Measurements from ENCODE around the gene PFN2.
"Not testable (repeated sequence)": the region's sequence is repeated elsewhere in the genome, so short reads cannot be mapped to it uniquely, and the experiment has no call there.

PFN2 gene, protein sequence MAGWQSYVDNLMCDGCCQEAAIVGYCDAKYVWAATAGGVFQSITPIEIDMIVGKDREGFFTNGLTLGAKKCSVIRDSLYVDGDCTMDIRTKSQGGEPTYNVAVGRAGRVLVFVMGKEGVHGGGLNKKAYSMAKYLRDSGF

DNA sequence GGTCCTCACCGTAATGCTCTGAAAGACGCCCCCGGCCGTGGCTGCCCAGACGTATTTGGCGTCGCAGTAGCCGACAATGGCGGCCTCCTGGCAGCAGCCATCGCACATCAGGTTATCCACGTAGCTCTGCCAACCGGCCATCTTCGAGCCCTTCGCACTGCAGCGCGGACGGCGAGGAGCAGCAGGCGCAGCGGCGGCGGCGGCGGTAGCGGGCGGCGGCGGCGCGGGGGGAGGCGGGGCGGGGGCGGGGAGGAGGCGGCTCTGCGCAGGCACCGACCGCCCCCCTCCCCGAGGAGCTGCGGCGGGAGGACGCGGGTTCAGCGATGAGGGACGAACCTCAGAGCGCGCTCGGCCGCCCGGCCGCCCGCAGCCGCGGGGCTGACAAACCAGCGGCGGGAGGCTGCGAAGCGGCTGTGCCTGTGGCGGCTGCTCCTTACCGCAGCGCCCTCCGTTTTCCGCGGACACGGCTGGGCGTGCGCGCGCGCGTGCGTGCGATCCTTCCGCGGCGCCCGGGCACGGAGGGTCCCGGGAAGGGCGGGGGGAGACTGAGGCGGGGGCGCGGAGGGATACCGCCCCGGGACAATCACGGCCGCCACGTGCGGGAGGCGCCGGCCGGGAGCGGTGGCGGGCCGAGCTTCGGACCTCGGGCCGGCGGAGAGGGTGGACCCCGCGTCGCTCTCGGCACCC is at the start of gene PFN2:
Gene PFN2, minus strand, starts transcription at position 180 of the 687 bp plus-strand sequence. Its CDS starts 39 bp downstream, at position 141.
- DNase-seq, result peak; percentile 85

DNA sequence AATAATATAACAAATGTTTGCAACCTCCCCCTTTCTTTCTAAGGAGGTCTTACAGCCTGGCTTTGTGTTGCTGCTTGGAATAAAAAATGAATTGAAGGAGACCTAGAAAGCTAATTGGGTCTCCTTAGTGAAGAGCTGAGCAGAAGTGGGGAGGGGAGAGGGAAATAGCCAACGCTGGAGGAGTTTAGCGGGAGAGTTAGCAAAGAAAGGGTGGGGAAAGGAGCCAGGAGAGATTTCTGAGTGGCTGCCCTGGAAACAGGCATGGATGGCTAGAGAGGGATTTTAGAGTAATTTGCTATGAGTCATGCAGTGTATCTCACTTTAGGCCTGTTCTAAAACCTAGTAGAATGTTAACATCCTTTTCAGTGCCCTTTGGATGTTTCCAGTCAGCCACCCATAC is 45.2 kb upstream of the PFN2 start:
- no peak for DNase-seq

DNA sequence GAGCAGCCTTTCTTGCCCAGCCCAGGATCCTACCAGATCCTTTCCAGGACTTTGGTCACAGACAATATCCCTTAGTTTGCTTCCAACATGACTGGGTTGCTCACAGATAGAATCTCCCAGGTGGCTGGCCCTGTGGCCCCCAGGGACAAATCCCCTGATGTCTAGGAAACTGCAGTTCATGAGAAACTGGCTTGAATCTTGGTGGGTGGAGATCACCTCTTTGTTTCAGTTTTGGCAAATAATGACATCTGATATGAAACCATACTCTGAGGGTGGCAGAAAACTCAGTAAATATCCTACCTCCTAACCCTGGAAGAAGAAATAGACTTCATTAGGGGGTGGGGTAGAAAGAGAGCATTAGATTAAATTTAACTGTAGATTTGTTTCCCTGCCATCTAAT is 44.1 kb upstream of the PFN2 start:
- DNase-seq, result no peak

DNA sequence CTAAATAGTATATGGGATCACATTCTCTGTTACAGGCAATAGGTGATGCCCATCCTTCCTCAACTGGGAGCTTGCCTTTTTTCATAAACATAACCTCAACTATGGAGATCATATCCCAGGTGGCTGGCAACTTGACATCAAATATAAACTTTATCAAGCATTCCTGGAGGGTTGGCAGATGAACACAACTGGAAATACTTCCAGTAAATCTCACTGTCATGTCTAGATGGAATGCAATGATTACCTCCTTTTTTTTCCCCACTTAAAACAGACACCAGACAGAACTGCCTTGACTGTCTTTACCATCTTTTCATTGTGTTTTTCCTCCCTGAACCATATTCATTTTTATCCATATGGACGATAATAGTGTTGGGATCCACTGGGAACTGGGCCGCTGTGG is 43.1 kb upstream of the PFN2 start:
- no peak for DNase-seq

DNA sequence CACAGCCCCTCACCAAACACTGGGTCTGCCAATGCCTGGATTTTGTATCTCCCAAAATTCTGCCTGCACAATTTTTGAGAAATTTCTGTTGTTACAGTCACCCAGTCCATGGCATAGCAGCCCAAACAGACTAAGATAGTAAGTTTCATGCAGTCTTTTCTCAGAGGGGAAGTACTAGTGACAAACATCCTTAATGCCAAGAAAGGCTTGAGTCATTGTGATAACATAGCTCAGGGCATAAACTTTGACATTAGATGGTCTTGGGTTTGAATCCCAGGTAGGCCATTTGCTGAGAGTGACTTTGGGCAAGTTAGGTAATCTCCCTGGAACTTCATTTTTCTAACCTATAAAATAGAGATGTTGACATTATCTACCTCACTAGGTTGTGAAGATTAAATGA is 36.1 kb upstream of the PFN2 start:
- DNase-seq, result no peak

DNA sequence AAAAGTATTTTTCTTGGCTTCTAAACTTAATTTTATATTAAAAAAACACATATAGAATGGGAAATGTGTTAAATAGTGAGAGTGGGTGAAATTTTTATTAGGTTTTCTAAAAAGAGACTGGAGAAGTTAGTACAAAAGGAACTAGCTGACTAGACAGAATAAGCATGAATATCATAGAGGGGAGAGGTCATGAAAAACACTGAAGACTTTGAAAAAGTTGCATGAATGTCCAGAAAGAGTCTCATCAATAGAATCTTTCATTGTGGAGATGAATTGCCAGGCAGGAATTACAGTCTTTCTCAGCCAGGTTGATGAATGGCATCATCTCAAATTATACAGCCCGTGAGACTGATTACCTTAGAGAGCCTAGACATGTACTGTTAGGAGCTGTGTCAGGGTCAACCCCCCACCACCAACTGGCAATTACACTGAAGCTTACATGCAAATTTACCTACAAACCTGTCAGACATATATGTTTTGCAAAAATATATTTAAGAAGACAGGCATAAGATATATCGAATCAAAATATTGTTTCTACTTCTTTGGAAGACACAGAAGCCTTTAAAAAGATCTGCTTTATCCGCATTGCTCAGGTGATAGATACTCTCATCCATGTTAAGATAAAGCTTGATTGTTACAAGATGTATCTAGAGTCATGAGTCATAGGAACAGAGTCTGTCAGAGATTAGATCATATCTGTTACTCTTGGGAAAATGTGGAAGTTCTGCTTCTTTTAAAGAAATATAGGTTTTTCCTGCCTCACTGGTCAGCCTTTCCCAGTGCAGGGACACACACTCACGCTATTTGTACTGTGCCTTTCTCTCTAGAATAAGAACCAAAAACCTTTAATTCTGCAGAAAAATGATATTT is 34.8 kb upstream of the PFN2 start:
- DNase-seq, result peak; percentile 62

DNA sequence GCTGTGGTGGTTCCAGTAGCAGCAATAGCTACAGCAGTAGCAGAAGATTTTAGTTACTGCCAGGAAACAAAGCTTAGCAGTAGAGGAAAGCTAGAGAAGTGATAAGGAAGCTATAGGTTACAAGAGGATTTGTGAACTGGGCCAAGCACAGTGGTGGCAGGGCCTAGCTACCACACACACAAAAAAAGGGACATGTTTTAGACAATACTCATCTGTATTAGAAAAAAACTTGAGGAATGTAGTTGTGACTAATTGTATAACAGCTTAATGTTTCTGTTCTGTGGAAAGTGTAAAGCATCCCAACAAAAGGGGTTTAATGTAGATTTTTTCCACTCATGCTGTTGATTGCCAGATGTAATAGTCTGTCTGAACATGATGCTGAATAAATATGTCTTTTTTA is 29.9 kb upstream of the PFN2 start:
- DNase-seq, result peak; percentile 39

DNA sequence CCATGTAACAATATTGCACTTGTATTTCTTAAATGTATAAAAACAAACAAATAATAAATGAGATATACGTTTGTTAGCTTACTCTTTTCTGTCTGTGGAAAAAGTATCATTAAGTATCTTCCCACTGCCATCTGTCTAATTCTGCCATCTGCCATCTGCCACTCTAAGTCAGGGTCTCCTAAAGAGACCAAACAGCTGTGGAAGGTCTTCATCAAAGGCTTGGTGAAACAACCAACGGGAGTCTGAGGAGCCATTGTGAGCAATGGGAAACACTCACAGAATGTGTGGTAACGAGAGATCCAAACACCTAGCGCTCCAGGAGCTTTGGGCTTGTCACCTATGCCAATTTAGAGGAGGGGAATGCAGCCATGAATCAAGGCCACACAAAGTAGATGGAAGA is 28.7 kb upstream of the PFN2 start:
- DNase-seq, result no peak

DNA sequence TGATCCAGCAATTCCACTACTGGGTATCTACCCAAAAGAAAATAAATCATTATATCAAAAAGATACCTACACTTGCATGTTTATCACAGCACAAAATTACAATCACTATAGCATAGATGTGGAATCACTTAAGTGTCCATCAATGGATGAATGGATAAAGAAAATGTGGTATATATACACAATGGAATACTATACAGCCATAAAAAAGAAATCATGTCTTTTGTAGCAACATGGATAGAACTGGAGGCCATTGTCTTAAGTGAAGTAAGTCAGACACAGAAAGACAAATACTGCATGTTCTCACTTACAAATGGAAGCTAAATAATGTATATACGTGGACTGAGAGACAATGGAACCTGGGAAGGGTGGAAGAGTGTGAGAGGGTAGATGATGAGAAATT is 28.3 kb upstream of the PFN2 start:
- no peak for DNase-seq

DNA sequence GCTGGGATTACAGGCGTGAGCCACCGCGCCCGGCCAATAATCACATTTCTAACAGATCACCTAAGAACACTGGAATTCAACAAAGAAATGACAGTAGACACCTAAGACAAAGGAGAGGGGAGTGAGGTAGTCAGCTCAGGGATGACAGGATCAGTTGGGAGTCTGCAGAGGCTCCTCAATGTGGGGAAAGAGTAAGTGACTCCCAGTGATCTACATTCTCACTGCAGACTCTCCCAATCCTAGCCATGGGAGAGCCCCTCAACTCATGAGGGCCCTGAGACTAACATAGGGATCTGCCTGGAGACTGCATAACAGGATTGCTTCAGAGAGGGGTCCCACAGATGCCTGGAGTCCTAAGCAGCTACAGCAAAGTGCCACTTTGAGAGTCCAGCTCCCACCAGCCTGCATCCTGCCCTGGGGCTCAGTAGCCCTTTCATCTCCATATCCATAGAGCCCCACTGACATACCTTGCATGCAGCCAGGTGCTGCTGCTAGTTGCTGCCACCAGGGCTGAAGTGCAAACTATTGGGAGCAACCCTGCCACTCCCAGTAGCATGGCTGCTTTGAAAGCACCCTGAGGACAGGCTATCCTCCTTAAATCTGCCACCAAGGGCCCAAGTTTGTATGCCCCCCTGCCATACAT is 21.8 kb upstream of the PFN2 start:
- no peak for DNase-seq

DNA sequence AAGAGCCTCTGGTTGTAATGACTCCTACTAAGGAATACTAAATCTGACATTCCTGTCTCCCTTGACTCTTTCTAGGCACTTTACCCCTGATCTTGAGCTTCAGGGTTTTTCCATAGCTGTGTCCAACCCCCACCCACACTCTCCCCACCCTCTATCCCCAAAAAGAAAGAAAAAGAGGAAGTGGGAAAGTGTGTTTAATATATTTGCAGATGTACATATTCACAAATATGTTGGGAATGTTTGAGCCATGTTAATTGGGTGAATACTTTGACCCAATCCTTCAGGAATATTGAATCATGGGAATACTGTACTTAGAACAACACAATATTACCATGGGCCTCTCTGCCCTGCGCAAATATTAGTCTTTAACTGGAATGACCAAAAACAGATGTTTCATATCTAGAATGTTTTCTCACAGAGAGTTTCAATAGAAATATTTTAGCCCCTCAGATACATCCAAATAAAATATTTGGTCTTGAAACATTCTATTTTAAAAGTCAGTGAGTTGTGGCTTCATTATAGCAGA is 19.8 kb upstream of the PFN2 start:
- DNase-seq, result peak; percentile 79

DNA sequence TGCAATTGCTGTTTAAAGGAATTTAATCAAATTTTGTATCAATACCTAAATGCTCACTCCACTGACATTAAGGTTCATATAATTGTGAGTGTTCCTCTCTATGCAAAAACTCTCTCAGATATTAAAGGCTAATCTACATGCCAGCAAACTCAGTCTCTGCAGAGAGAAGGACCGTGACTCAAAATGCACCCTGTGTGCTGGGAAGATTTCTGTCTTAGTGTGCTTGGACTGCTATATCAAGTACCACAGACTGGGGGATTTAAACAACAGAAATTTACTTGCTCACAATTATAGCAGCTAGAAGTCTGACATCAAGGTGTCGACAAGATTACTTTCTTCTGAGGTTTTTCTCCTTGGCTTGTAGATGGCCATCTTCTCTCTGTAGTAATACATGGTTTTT is 18.6 kb upstream of the PFN2 start:
- DNase-seq, result no peak

DNA sequence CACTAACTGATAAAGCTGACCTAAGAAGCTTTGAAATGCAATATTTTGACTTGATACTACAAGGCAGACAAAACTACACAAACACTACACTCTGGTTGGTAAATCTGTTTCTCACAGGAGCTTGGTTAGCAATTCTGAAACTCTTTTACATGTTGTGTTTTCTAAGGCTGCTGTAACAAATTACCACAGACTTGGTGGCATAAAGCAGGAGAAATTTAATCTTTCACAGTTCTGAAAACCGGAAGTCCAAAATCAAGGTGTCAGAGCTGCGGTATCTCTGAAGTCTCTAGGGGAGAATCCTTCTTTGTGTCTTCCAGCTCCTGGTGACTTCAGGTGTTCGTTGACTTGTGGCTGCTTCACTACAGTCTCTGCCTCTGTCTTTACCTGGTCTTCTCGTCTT is 12.9 kb upstream of the PFN2 start:
- no peak for DNase-seq

DNA sequence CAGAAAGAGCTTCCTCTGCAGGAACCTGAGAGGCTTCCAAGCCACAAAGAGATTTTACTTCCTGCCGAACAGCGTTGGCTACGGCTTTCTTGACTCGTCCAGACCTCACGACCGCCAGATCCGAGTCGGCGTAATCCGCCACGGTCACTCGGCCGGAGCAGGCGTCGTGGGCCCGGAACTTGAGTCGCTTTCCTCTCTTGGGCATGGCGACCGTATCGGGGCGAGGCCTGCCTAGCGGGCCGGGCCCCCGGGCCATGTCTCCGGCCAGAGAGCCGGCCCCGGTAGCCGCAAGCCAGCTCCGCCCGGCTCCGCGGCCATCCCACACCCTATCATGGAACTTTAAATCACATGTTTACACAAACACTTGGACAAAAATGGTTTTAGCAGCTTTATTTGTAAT is 12.4 kb upstream of the PFN2 start:
- not testable (repeated sequence) for DNase-seq

DNA sequence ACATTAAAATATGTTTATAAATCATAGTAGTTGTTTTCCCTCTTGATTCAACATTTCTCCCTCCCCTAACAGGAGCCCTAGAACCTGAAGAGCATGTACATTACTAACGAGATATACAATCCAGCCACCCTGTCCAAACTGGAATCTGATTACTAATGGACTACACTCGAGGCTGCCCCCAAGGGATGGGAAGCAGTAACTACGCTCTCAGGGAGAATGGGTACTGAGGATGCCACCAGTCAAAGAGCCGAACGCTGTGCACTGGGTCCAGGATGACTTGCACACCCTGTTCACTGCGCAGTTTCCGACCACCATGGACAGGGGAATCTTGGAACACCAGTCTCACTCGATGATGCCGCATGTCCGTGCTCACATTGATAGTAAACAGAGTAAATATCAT is 11.3 kb upstream of the PFN2 start:
- DNase-seq, result not testable (repeated sequence)

DNA sequence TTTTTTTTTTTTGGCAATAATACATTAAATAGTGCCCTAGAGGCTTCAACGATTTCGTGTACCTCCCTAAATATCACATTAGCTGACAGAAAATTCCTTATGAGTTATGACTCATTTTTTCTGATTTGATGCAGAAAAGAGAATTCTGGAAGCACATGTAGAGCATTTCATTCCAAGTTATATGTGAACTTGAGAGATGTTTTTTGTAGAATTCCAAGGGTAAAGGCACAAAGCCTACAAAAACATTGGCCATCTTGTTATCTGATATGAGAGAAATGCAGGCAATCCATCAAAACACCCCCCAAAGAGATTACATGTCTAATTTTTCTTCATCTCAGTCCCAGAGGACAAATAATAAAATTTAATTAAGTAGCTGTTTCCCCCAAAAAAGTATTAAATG is 6.7 kb upstream of the PFN2 start:
- peak; percentile 70 for DNase-seq

DNA sequence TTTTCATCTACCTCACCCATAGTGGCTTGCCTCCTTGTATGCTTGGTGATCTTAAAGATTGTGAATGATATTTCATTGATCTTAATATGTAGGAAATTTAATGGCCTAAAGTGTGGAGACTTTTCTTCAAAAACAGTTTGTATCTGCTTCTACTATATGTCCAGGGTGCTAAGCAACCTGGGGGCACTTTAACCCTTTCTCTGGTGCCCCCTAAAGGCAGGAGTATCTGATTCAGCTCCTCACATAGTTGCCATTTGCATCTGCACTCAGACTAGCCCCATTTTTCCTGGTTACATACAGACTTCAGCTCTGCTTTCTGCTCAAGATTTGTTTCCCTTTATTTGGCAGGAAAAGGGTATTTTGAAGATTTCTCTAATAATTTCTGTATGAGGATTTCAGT is 5.2 kb upstream of the PFN2 start:
- DNase-seq, result no peak

DNA sequence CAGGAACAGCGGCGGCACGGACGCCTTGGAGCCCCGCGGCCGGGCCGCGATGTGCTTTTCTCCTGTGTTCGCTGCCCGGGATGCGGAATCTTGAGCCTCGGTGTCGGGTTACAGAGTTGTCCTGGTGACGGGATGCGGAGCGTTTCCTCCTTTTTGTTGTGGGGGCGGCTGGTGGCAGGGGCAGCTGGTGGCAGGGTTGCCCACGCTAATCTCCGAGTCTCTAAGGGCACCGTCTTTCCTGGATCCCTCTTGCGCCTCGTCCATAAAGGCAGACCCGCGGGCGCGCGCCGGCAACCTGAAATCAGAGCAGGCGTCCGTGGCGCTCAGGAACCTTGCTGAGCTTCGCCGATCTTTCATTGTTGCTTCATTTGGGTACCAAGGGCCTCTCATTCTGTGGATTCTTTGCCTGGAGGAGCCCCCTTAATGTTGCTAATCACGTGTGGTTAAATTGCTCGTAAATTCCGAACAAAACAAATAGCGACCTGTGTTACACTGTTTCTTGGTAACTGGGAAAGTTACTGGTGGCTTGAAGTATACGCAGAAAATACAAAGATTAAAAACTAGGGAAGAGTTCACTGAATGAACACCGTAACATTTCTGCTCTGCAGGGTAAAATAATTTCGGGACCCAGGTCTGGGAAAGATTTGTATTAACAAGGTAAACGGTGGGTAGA is 844 bp upstream of the PFN2 start:
- DNase-seq, result no peak

DNA sequence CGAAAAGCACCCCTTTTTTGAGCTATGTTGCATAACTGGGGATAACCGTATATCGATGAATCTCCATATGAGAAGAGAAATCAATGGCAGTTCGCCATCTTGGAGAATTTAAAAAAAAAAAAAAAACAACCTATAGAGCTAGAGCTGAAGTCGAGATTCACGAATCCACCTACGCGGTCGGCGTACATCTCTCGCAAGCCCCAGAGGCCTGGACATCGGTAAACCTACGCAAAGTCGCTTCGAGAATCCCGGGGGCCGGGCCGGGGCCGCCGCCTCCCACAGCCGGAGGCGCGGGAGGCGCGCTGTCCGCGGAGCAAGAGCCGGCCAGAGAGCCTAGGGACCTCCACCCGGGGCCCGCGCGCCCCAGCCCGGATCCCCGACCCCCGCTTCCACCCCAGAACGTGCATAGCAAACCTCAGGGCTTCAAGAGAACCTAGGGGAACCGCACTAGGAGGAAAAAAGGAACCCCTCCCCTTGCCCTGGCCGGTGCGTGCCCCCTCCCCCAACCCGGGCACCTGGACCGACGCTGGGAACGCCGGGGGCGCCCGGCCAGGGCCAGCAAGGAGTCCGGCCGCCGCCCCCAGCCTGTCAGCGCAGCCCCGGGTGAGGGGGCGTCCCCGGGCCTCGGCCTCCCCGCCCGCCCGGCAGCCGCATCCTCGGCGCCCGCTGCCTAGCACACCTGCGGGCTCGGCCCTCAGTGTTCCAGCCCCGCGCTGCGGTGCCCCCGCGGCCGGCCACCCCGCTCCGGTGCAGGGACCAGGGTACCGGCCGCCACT is 567 bp downstream of the PFN2 start:
- DNase-seq, result peak; percentile 84

DNA sequence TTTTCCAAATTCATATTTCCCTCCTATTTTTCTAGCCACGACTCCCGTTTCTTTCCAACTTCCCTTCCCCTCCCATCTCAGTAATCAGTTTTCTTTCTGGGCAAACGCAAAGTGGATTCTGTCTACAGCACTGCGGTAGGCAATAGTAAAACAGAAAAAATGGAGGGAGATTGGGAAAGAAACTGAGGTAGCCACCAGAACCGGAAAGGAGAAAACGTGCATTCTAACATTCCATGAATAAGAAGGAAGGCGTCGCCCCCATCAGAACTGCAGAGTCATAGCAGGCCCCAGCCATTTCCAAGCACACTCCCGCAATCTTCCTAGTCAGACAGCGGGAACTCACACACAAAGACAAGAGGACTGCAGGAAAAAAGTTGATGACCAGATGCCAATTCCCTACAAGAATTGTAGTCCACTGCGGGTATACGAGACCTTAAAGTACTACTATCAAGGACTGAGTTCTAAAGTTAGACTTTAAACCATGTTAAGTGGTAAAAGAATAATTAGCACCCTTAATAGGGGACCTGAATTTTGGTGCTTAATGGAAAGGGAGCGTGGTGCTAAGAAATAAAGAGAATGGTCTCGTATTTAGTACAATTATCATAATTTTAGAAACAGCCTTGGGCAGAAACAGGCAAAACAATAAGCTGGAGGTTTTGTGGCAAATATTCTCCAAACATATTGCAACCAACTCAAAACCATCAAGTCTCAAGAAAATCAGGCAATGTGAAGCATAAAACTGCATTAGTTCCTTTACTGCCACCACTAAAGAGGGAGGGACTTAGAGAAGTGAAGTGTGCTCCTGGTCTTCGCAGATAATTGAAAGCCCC is 1.4 kb downstream of the PFN2 start:
- peak; percentile 90 for DNase-seq

DNA sequence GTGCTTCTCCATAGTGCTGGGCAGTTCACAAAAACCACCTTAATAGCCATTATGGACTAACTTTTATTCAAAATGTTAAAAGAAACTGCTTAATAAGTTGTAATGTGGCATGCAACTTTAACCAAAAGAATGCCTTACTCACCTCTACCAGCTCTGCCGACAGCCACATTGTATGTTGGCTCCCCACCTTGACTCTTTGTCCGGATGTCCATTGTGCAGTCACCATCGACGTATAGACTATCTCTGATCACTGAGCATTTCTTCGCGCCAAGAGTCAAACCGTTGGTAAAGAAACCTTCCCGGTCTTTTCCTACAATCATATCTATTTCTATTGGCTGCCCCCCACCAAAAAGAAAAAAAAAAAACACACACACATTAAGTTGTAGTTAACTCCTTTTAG is 2.5 kb downstream of the PFN2 start:
- peak; percentile 61 for DNase-seq

All from fibroblast of upper back skin (primary cell).